Measurements from ENCODE around the gene IL1RN.

Gene IL1RN

DNA sequence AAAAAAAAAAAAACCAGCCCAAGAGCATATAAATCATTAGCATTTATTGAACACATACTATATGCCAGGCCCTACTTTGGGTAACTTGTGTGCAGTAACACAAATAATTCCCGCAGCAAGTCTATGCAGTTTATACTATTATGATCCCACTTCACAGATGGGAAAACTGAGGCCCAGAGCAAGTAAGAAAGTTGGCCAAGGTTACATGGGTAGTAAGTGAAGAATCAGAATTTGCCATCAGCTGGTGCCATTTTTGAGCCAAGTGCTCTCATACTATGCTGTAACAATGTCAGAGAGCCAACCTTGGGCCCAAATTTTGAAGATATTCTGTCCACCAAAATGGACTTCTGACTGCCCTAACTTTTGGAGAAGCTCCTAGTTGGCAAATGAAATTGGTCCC lies 32.9 kb downstream of the IL1RN start:
- no peak for TF ChIP-seq CTCF (IDR thresholded peaks at IDR 0.05; ENCODE audit: low read depth, low read length)
- no peak for DNase-seq (ENCODE audit: extremely low read depth, low read depth)

- no peak for TF ChIP-seq CTCF (IDR thresholded peaks at IDR 0.05; ENCODE audit: low read depth, low read length)
Observed at GRCh38 chr2:113160962-113161361, 33.6 kb downstream of the IL1RN start.

GRCh38 chr2:113162173-113162572 lies 34.8 kb downstream of the IL1RN start:
- no peak for TF ChIP-seq CTCF (IDR thresholded peaks at IDR 0.05; ENCODE audit: low read depth, low read length)
- DNase-seq (ENCODE audit: extremely low read depth, low read depth), result no peak

More at GRCh38 chr2:113160962-113161361, 33.6 kb downstream of the IL1RN start:
- no peak for DNase-seq (ENCODE audit: extremely low read depth, low read depth)

DNA sequence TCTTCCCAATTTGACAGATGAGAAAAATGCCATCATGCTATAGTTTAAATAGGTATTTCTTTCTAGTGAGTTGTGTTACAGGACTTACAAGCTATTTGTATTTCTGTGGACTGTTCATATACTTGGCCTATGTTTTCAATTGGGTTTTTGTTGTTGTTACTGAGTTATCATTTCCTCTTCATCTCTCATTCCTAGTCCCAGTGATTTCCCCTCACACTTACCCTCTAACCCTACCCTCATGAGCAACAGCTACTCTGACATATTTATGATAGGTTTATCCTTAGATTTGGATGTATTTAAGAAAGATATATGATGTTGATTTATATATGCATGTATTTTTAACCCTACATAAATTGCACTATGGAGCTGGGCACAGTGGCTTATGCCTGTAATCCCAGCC lies 35.5 kb downstream of the IL1RN start:
- no peak for DNase-seq (ENCODE audit: extremely low read depth, low read depth)
- no peak for TF ChIP-seq CTCF (IDR thresholded peaks at IDR 0.05; ENCODE audit: low read depth, low read length)

GRCh38 chr2:113164215-113164929 lies 37.0 kb downstream of the IL1RN start:
- no peak for TF ChIP-seq CTCF (IDR thresholded peaks at IDR 0.05; ENCODE audit: low read depth, low read length)
- DNase-seq (ENCODE audit: extremely low read depth, low read depth), result no peak

DNA sequence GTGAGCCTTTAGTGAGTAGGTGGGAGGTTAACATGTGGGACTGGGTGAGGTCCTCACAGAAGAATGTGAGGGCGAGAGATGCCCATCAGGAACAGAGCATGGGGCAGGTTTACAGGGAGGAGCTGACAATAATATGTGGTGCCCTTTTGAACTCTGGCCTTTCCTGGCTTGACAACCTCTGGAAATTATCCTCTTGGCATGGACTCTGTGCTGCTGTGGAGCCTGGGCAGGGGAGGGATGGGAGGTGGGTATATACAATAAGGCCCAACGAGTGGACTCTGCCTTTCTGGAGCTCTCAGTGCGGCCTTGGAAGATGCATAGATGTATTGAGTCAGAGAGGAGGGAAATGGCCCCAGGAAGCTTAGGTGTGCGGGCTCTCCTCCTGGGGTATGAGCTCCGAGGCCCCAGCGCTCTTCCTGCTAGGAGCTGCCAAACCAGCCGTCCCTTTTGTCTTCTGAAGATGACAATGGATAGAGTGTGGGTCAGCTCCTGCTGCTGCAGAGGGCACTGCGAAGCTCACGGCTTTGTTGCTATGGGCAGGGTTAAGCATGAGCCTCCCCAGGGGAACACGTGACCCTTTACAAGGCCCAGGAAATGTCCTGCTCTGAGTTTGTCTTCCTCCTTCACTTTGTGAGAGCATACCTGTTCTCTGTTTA lies 37.7 kb downstream of the IL1RN start:
- DNase-seq (ENCODE audit: extremely low read depth, low read depth), result no peak
- TF ChIP-seq CTCF (IDR thresholded peaks at IDR 0.05; ENCODE audit: low read depth, low read length), result no peak

GRCh38 chr2:113166187-113166645 lies 38.8 kb downstream of the IL1RN start:
- TF ChIP-seq CTCF (IDR thresholded peaks at IDR 0.05; ENCODE audit: low read depth, low read length), result no peak
- DNase-seq (ENCODE audit: extremely low read depth, low read depth), result no peak
